A549 treated with ZK216348 at 1 μM for 4 hours (cell line): ENCODE results near the gene SHANK1. TPM values are rescaled to one million over a fixed set of nuclear protein-coding genes. Genes with fewer than 3 reads are reported as not detected.

ENCODE experiments used
- total RNA-seq: library from RNA; stranded (reverse); fragments of 200-300 nt; extraction: Qiagen RNA extraction; gene quantifications from 5 replicates; pipeline ENCODE4 v1.2.3, GENCODE V29; 2022; ENCODE audit warnings: low read depth

Gene SHANK1
- 0.06 to 0.95 TPM (median 0.19 TPM) in 5 replicates for total RNA-seq

GRCh38 chr19:50719566-50719965 lies at the start of gene SHANK1:
Gene SHANK1 (minus strand): TSS chr19:50719802. CDS start chr19:50716919, 2,883 bp downstream.

DNA sequence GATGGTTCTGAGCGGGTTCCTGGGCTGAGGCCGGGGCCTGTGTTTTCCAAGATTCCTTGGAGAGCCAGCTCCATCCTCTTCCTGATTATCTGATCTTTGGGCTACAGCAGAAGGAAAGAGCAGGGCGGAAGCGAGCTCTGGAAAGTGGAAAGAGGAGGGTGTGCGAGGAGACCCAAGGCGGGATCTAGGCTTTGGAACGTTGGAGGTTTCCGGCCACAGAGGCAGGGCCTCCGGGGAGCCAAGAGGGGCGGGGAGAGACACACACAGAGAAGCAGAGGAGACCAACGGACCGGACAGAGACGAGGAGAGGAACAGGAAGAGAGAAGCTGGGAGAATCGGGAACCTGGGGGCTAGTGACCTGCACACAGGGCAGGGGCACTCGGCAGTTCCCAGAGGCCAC lies 3.5 kb upstream of the SHANK1 start, which contains the start of gene CLEC11A:
TSS of gene CLEC11A (plus strand) at position 296 of the 400 bp plus-strand sequence. CDS start 162 bp downstream, outside the sequence.

GRCh38 chr19:50649433-50650391 lies 69.9 kb downstream of the SHANK1 start, which contains the start of gene C19orf81:
Gene C19orf81 (plus strand): TSS chr19:50649445. CDS start chr19:50649445, 0 bp downstream.

DNA sequence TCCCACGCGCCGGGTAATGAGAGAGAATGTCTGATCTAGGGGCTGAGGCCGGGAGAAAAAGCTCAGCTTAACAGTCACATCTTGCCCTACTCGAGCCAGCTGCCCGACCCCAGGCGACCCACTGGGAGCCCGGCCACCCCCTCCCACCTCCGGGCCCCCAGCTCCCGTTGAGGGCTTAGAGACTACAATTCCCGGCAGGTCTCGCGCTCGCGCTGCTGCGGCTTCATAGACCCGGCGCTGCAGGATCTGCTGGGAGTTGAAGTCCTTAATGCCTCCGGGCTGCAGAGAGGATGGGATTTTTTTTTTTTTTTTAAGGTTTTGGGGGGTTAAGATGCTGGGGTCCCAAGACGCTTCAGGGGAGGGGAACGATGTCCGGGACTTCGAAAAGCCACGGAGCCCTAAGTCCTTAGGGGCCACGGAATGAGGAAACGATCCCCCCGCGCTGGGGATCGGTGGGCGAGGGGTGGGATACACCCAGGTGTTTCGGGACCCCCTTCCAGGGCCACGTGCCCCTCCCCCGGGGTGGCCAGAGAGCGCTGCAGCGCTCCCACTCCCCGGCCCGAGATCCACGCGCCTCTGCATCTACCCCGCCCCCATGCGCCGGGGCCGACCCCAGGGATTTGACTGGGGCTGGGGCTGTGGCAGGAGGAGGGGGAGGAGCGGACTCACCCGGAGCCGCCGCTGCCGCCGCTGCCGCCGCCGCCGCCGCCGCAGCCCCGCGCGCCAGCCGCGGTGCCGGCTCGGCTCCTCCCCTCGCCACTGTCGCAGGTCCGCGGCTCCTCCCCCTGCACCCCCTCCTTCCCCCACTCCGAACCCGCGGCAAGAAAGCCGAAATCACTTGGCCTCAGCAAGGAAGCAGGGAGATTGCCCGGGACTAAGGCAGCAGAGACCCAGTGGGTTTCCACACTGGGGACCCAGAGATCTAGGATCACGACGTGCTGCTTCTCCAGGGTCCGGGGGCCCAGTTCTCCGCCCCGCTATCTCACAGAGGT lies 80.2 kb downstream of the SHANK1 start, which contains the start of gene SYT3:
TSS of gene SYT3 (minus strand) at position 761 of the 992 bp plus-strand sequence. CDS start 2,470 bp downstream, outside the sequence.

Other genes starting within 250 kb of the SHANK1 start
- gene EMC10, start 243.3 kb downstream of the SHANK1 start, total RNA-seq, result 79.6 to 159 TPM (median 151 TPM) in 5 replicates
- 1.7 to 3.0 TPM (median 2.1 TPM) in 5 replicates for gene GARIN5A, start 243.0 kb downstream of the SHANK1 start, total RNA-seq
- gene JOSD2, start 208.6 kb downstream of the SHANK1 start, total RNA-seq, result 43.9 to 92.5 TPM (median 82.2 TPM) in 5 replicates
- not detected in 5 replicates for gene ASPDH, start 205.9 kb downstream of the SHANK1 start, total RNA-seq
- 0.38 to 0.68 TPM (median 0.58 TPM) in 5 replicates for gene LRRC4B, start 151.4 kb downstream of the SHANK1 start, total RNA-seq
- gene SYT3, start 79.9 kb downstream of the SHANK1 start, total RNA-seq, result 0.39 to 0.93 TPM (median 0.66 TPM) in 5 replicates
- gene C19orf81, start 70.4 kb downstream of the SHANK1 start, total RNA-seq, result 3.9 to 12.5 TPM (median 10.5 TPM) in 5 replicates
- 5.1 to 11.7 TPM (median 9.1 TPM) in 5 replicates for gene CLEC11A, start 3.6 kb upstream of the SHANK1 start, total RNA-seq
- gene GPR32, start 50.7 kb upstream of the SHANK1 start, total RNA-seq, result not detected in 5 replicates
- gene ACP4, start 70.6 kb upstream of the SHANK1 start, total RNA-seq, result not detected in 5 replicates
- 0.15 TPM in 1 of 5 replicates, not detected in the others for gene KLK1, start 104.0 kb upstream of the SHANK1 start, total RNA-seq
- not detected in 5 replicates for gene KLK15, start 113.8 kb upstream of the SHANK1 start, total RNA-seq
- gene KLK3, start 135.1 kb upstream of the SHANK1 start, total RNA-seq, result not detected in 5 replicates
- 0.27 TPM in 1 of 5 replicates, not detected in the others for gene KLK2, start 153.6 kb upstream of the SHANK1 start, total RNA-seq
- 0.41 TPM in 1 of 5 replicates, not detected in the others for gene KLK4, start 191.6 kb upstream of the SHANK1 start, total RNA-seq
- not detected in 5 replicates for gene KLK5, start 233.2 kb upstream of the SHANK1 start, total RNA-seq
- 0.22 to 1.1 TPM (median 0.66 TPM) in 5 replicates for gene KLK6, start 249.8 kb upstream of the SHANK1 start, total RNA-seq